Stimulated activated CD8-positive, alpha-beta memory T cell treated with anti-CD3 and anti-CD28 coated beads, Interleukin-4, amount 100 ng/mL, for 48 hours (primary cell): ENCODE measurements around the gene MYBBP1A.

Experiments
- DNase-seq: peaks from one replicate; pipeline ENCODE4 v3.0.0-alpha.2; 2020

Gene MYBBP1A

GRCh38 chr17:4513113-4514032 lies 41.8 kb downstream of the MYBBP1A start:
- DNase-seq, result no peak

- no peak for DNase-seq
These were observed 42.8 kb downstream of the MYBBP1A start for GRCh38 chr17:4512156-4513112.

- DNase-seq, result no peak
These were observed 43.8 kb downstream of the MYBBP1A start for GRCh38 chr17:4511199-4511932.

GRCh38 chr17:4510618-4510941 lies 44.6 kb downstream of the MYBBP1A start:
- DNase-seq, result no peak

GRCh38 chr17:4509923-4510617 lies 45.1 kb downstream of the MYBBP1A start:
- no peak for DNase-seq

DNA sequence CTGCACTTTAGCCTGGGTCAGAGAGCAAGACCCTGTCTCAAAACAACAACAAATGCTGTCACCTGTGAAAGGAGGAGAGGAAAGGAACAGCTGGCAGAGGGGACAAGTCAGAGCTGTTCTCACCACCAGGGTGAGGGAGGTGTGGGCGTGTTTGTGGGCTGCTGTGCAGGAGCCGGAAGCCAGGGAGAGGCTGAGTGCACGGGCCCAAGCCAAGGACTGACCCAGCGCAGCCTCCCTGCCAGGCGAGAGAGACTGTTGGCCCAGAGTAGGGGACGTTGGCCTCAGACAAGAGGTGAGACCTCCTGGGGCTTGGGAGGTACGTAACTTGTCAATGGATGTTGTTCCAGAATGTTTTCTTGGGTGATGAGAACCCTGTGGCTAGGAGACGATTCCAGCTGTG lies 45.8 kb downstream of the MYBBP1A start:
- DNase-seq, result no peak

- no peak for DNase-seq
These were observed 47.0 kb downstream of the MYBBP1A start for GRCh38 chr17:4508207-4508606.

- DNase-seq, result no peak
These were observed 47.6 kb downstream of the MYBBP1A start for GRCh38 chr17:4507361-4508111.

DNA sequence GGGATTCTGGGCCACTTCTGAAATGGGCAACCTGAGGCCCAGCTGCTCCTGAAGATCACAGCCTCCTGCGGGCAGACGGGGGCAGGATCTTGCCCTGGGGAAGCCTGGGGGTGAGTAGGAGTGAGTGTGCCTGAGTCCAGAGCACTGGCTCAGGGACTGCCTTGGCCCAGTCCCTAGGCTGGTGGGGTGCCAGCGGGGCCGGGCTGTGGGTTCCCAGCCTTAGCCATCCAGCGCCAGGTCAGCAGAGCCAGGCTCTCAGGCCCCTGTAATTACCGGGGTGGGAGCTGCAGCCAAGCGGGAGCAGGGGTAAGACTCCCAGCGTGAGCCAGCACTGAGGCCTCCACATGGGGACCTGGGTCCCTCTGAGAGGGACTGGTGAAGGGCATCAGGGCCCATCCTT lies 48.3 kb downstream of the MYBBP1A start:
- DNase-seq, result no peak

GRCh38 chr17:4506175-4506813 lies 48.9 kb downstream of the MYBBP1A start:
- DNase-seq, result no peak

GRCh38 chr17:4505187-4505586 lies 50.0 kb downstream of the MYBBP1A start:
- DNase-seq, result no peak

GRCh38 chr17:4504188-4504587 lies 51.0 kb downstream of the MYBBP1A start:
- DNase-seq, result no peak

DNA sequence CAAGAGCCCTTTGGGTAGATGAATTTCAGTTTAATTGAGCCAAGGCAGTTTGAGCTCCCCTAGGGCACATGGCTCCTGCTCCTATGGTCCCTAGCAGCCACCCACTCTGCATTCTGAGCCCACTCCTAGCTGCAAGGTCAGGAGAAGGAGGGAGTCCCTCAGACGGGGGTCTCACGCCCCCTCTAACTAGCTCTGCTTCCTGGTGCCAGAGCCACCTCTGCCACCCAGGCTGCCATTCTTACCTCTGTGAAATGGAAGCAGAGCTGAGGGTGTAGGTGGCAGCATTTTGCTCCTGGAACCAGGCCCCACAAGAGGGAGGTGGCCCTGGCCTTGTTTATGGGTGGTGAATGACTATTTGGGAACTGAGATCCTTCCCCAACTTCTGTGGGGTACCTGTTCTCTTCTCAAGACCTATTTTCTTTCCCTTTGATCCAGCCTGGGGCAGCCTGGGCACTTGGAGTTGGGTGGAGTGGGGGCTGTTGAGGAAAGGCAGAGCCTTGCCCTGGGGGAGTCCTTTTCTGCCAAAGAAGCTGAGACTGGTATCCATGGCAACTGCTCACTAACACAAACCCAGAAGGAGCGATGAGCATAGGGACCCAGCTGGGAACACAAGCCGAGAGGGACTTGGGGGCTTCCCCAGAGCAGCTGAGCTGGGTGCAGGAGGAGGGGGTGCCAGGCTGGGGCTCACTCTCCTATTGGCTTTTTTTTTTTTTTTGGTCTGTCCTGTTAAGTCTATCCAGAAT lies 51.7 kb downstream of the MYBBP1A start:
- DNase-seq, result no peak

GRCh38 chr17:4502466-4503154 lies 52.6 kb downstream of the MYBBP1A start:
- no peak for DNase-seq

DNA sequence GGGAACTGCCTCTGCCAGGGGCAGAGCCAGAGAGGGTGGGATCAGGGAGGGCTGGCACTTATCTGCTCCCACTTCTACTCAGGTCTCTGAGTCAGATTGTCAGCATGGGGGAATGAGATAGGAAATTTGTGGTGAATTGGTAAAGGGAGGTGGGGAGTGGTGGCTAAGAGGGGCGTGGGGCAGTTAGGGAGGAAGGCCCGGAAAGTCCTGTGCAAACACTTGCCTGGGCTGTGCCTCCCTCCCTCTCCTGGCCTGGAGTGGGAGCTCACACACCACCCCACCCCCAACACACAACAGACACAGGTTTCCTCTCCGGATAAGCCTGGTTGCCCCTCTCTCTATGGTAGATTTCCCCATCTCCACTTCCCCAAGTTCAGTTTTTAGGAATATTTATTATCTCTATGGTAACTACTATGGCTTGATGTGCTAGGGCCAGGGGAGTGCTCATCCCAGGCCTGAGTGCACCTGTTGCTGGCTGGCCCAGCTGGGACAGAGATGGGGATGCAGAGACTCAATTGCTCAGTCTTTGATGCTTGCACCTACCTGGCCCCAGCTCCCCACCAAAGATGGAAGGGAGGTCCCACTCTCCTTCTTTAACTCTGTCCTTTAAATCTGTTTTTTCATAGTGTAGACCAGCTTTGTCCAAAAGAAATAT lies 53.8 kb downstream of the MYBBP1A start:
- no peak for DNase-seq

- DNase-seq, result no peak
These were observed 55.0 kb downstream of the MYBBP1A start for GRCh38 chr17:4500191-4500571.

DNA sequence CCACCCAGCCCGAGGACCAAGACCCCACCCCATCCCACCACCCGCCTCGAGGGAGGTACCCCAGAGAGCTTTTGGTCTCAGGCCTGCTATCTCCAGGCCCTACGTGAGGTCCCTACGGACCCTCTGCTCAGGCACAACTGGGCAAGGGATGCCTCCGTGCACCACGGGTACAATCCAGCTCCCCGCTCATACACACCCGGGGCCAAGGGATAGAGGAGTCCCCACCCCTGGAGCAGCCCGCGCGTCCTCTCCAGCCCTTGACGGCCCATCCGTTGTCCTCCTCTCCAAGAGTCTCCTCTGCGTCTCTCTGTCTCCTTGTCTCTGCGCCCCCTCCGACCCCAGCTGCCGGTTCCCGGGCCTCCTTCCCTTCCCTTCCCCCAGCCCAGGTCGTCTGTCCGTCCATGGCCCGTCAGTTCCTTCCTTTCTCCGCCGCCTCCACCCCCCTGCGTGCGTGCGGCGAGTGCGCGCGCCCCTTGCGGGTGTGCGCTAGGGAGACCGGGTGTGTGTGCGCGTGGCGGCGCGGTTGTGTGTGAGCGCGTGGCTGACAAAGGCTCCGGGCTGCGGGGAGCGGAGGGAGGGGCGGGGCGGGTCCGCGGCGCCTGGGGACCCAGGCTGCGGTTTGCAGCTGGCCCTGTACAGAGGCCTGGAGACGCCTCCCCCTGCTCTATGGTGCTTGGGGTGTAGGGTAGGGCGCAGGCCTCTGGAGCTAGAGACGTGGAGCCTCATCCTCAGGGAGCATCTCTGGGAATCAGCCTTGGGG lies 55.6 kb downstream of the MYBBP1A start:
- DNase-seq, result no peak
